GM23338 (cell line): ENCODE measurements around the gene TSHZ2. TPM values are rescaled to one million over a fixed set of nuclear protein-coding genes. Genes with fewer than 3 reads are reported as not detected.
"Not testable (repeated sequence)": the region's sequence is repeated elsewhere in the genome, so short reads cannot be mapped to it uniquely, and the experiment has no call there.

ENCODE experiments used
- ATAC-seq: fragments of 200-7000 bp; cut with Tn5 transposase; 3 replicates; pipeline ENCODE4 v1.9.1; 2020
- DNase-seq: peaks from one replicate; pipeline ENCODE4 v3.0.0-alpha.2; 2015; ENCODE audit warnings: low spot score
- H2AFZ ChIP-seq: fragments of 200-600 bp; sonication (generic); 2 replicates; pipeline ENCODE4 v1.8.0; 2016; ENCODE audit warnings: antibody characterized with exemption, mild to moderate bottlenecking, moderate library complexity
- H3F3A ChIP-seq: fragments of 200-600 bp; sonication (generic); replicated peaks from 2 replicates; pipeline ENCODE4 v1.8.0; 2017; ENCODE audit warnings: antibody characterized with exemption, mixed run types, low read depth
- H3K27ac ChIP-seq: fragments of 200-600 bp; sonication (generic); 2 replicates; pipeline ENCODE4 v1.6.1; 2016; ENCODE audit warnings: low read depth
- H3K27me3 ChIP-seq: fragments of 200-600 bp; sonication (generic); 2 replicates; pipeline ENCODE4 v1.8.0; 2016; ENCODE audit warnings: mild to moderate bottlenecking, mixed run types, moderate library complexity; ENCODE audit not compliant: insufficient read depth
- H3K36me3 ChIP-seq: fragments of 200-600 bp; sonication (generic); 2 replicates; pipeline ENCODE4 v1.8.0; 2016; ENCODE audit warnings: mild to moderate bottlenecking; ENCODE audit not compliant: insufficient read depth
- H3K4me1 ChIP-seq: fragments of 200-600 bp; sonication (generic); 2 replicates; pipeline ENCODE4 v1.8.0; 2016; ENCODE audit warnings: mild to moderate bottlenecking, moderate library complexity; ENCODE audit not compliant: insufficient read depth
- H3K4me2 ChIP-seq: fragments of 200-600 bp; sonication (generic); 2 replicates; pipeline ENCODE4 v1.7.1; 2017; ENCODE audit warnings: mixed run types
- H3K4me3 ChIP-seq: fragments of 200-600 bp; sonication (generic); 2 replicates; pipeline ENCODE4 v1.6.1; 2016; ENCODE audit warnings: mixed run types
- H3K79me2 ChIP-seq: fragments of 200-600 bp; sonication (generic); replicated peaks from 2 replicates; pipeline ENCODE4 v1.8.0; 2017; ENCODE audit warnings: mild to moderate bottlenecking; ENCODE audit not compliant: insufficient read depth
- H3K9me2 ChIP-seq: fragments of 200-600 bp; sonication (generic); 2 replicates; pipeline ENCODE4 v1.8.0; 2017; ENCODE audit not compliant: insufficient read depth
- H4K20me1 ChIP-seq: fragments of 200-600 bp; sonication (generic); replicated peaks from 2 replicates; pipeline ENCODE4 v1.8.0; 2017; ENCODE audit warnings: mild to moderate bottlenecking; ENCODE audit not compliant: insufficient read depth
- H3K27ac Mint-ChIP-seq: 2 replicates; pipeline ENCODE4 v1.8.0; 2020; ENCODE audit warnings: inconsistent platforms, mild to moderate bottlenecking, moderate library complexity, mixed read lengths
- H3K27me3 Mint-ChIP-seq: 3 replicates; pipeline ENCODE4 v1.8.0; 2022; ENCODE audit warnings: low read depth, mild to moderate bottlenecking, moderate library complexity, mixed read lengths, inconsistent platforms; ENCODE audit not compliant: insufficient read depth, poor library complexity
- H3K36me3 Mint-ChIP-seq: 3 replicates; pipeline ENCODE4 v1.8.0; 2021; ENCODE audit warnings: low read depth, mild to moderate bottlenecking, inconsistent platforms, moderate library complexity, mixed read lengths
- H3K4me1 Mint-ChIP-seq: 3 replicates; pipeline ENCODE4 v1.8.0; 2020; ENCODE audit warnings: mild to moderate bottlenecking, inconsistent platforms, mixed read lengths
- H3K4me3 Mint-ChIP-seq: 3 replicates; pipeline ENCODE4 v1.8.0; 2021; ENCODE audit warnings: moderate library complexity, mild to moderate bottlenecking, inconsistent platforms, mixed read lengths
- H3K9me3 Mint-ChIP-seq: 3 replicates; pipeline ENCODE4 v1.8.0; 2020; ENCODE audit warnings: moderate library complexity, mild to moderate bottlenecking, inconsistent platforms, mixed read lengths
- CTCF ChIP-seq, 2 experiments: fragments of 200-600 bp in 1 of 2; sonication (generic) in 1 of 2; conservative IDR thresholded peaks; 2 replicates each; pipeline versions ENCODE4 v1.5.1 to v1.6.1; 2016 to 2017; ENCODE audit warnings: antibody characterized with exemption in 2 of 2, low read depth in 2 of 2, mild to moderate bottlenecking in 2 of 2, moderate library complexity in 1 of 2
- ZNF331 ChIP-seq: fragments of 250-450 bp; sonication (Bioruptor Pico); IDR thresholded peaks from 2 replicates; pipeline ENCODE4 v1.5.0; 2020; ENCODE audit warnings: low read depth, mild to moderate bottlenecking, moderate library complexity
- ZNF462 ChIP-seq: fragments of 250-450 bp; sonication (Bioruptor Pico); IDR thresholded peaks from 2 replicates; pipeline ENCODE4 v1.5.0; 2020; ENCODE audit warnings: mild to moderate bottlenecking, moderate library complexity
- polyA plus RNA-seq: library from polyadenylated mRNA; unstranded; fragments of >200 nt; fragmentation: Nextera tagmentation; extraction: Ambion mirVana; gene quantifications from 2 replicates; pipeline ENCODE4 v1.2.1, GENCODE V29; 2016
- total RNA-seq: library from RNA; depleted of rRNA; stranded (reverse); fragments of >200 nt; shearing (Covaris generic); gene quantifications from 2 replicates; pipeline ENCODE4 v1.2.3, GENCODE V29; 2014

Gene TSHZ2
- total and polyA plus RNA-seq, 2 experiments from 2014 or later: 0.49 to 1.3 TPM

DNA sequence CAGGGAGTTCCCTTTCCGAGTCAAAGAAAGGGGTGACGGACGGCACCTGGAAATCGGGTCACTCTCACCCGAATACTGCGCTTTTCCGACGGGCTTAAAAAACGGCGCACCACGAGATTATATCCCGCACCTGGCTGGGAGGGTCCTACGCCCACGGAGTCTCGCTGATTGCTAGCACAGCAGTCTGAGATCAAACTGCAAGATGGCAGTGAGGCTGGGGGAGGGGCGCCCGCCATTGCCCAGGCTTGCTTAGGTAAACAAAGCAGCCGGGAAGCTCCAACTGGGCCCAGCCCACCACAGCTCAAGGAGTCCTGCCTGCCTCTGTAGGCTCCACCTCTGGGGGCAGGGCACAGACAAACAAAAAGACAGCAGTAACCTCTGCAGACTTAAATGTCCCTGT lies 500.7 kb downstream of the TSHZ2 start:
- H3K27me3 Mint-ChIP-seq, H4K20me1 ChIP-seq, H3F3A ChIP-seq, H3K4me1 ChIP-seq, H3K4me3 Mint-ChIP-seq, H3K4me2 ChIP-seq, H3K36me3 ChIP-seq, H3K27ac ChIP-seq, H3K9me2 ChIP-seq, H3K4me3 ChIP-seq, ATAC-seq, H3K79me2 ChIP-seq, H3K4me1 Mint-ChIP-seq, H2AFZ ChIP-seq, H3K27me3 ChIP-seq, H3K27ac Mint-ChIP-seq, DNase-seq: not testable (repeated sequence)
- H3K9me3 Mint-ChIP-seq: peaks cover 20% of the 10 kb centered on the region
- H3K36me3 Mint-ChIP-seq: peaks cover 12% of the 10 kb centered on the region

GRCh38 chr20:53480913-53481312 lies 508.8 kb downstream of the TSHZ2 start:
- Mint-ChIP-seq H3K36me3 (no peaks in the 10 kb centered on the region), H3K4me1 (0 out of 3 replicates have a peak, but pooled peaks cover 3% of the 10 kb centered on the region)

More at GRCh38 chr20:53480913-53481312, 508.8 kb downstream of the TSHZ2 start:
- Histone ChIP-seq H2AFZ (no peak overlapping the region), H3K27me3 (no peaks in the 10 kb centered on the region), H3K4me1 (no peaks in the 10 kb centered on the region), H3K4me2 (no peak overlapping the region), H4K20me1 (no peaks in the 10 kb centered on the region), H3F3A (no peaks in the 10 kb centered on the region), H3K9me2 (no peaks in the 10 kb centered on the region), H3K36me3 (no peaks in the 10 kb centered on the region), H3K79me2 (no peaks in the 10 kb centered on the region), H3K4me3 (no peak overlapping the region), H3K27ac (no peak overlapping the region)
- ATAC-seq: no peak
- DNase-seq: no peak
- H3K27me3 Mint-ChIP-seq: no peaks in the 10 kb centered on the region
- TF ChIP-seq CTCF (conservative IDR thresholded peaks at IDR 0.05; ENCODE audit: low read depth in 2 of 2) (no peak), ZNF331 (no peak), ZNF462 (CRISPR knock-in tag) (no peak)
- H3K9me3 Mint-ChIP-seq: no peaks in the 10 kb centered on the region; the same call in 2 of the 3 replicates
- no peak overlapping the region for H3K4me3 Mint-ChIP-seq
- H3K27ac Mint-ChIP-seq: no peak overlapping the region
